HepG2 (cell line): Measurements from ENCODE around the gene RNF213. TPM values are rescaled to one million over a fixed set of nuclear protein-coding genes. Genes with fewer than 3 reads are reported as not detected.

Source experiments
- ATAC-seq: fragments of 200-7000 bp; cut with Tn5 transposase; 3 replicates; pipeline ENCODE4 v1.9.1; 2020; ENCODE audit warnings: mild to moderate bottlenecking, moderate library complexity
- BruUV-seq: library from RNA; stranded (reverse); fragments of 400-500 nt; replicated peaks from 2 replicates; lab custom pipeline; 2021; lab: Mats Ljungman, UMichigan
- CTCF ChIA-PET: fragments of 300-600 bp; formaldehyde crosslinking; extraction: SDS; loops from one replicate; lab custom pipeline; 2021; ENCODE audit warnings: low total read pairs, inconsistent platforms, low intra/inter-chr PET ratio; lab: Yijun Ruan, JAX
- POLR2A ChIA-PET: fragments of 350-600 bp; sonication (Branson Sonifier 250); formaldehyde crosslinking; loops from one replicate; lab custom pipeline; 2020; ENCODE audit warnings: antibody characterized with exemption, inconsistent platforms; lab: Yijun Ruan, JAX
- DNase-seq: peaks from one replicate; pipeline ENCODE4 v3.0.0-alpha.2; 2015; ENCODE audit warnings: low spot score
- FAIRE-seq: peaks from 3 replicates; lab custom pipeline; 2011; peaks lifted over from hg19 to GRCh38; lab: Jason Lieb, UNC
- H2AFZ ChIP-seq: one replicate; pipeline ENCODE4 v1.6.1; 2011; ENCODE audit warnings: low read length, inconsistent platforms
- H3K27ac ChIP-seq: fragments of 300-600 bp; 3 replicates; pipeline ENCODE4 v1.8.0; 2011; ENCODE audit warnings: mixed run types, mild to moderate bottlenecking, mixed read lengths, low read length, inconsistent platforms; ENCODE audit not compliant: insufficient read depth; ENCODE audit errors: extremely low read length
- H3K27me3 ChIP-seq, 2 experiments: fragments of 200-600 bp in 1 of 2; 2 replicates in 1 of 2; 3 replicates in 1 of 2; pipeline versions ENCODE4 v1.6.0 to v1.8.0; 2011; ENCODE audit warnings: low read length in 2 of 2, mild to moderate bottlenecking in 2 of 2, moderate library complexity in 2 of 2, inconsistent platforms in 1 of 2; ENCODE audit not compliant: insufficient read depth in 2 of 2, control insufficient read depth in 1 of 2
- H3K36me3 ChIP-seq, 2 experiments: fragments of 200-600 bp in 1 of 2; replicated peaks in 1 of 2; 2 replicates in 1 of 2; 3 replicates in 1 of 2; pipeline versions ENCODE4 v1.5.1 to v1.8.0; 2011; ENCODE audit warnings: low read length in 2 of 2, inconsistent platforms in 1 of 2; ENCODE audit not compliant: insufficient read depth in 2 of 2, control insufficient read depth in 1 of 2
- H3K4me1 ChIP-seq: 2 replicates; pipeline ENCODE4 v1.5.1; 2012; ENCODE audit warnings: low read length, inconsistent platforms; ENCODE audit not compliant: insufficient read depth
- H3K4me2 ChIP-seq: 2 replicates; pipeline ENCODE4 v1.6.0; 2011; ENCODE audit warnings: low read depth, low read length, inconsistent platforms
- H3K4me3 ChIP-seq, 3 experiments: fragments of 200-600 bp in 1 of 3; sonication (generic), shearing (Covaris generic) in 1 of 3; replicated peaks in 1 of 3; 2 replicates each; pipeline ENCODE4 v1.5.1; 2011 to 2016; ENCODE audit warnings: low read length in 3 of 3, inconsistent platforms in 2 of 3, low read depth in 2 of 3, mild to moderate bottlenecking in 2 of 3, control low read depth in 1 of 3, mixed read lengths in 1 of 3; ENCODE audit not compliant: insufficient read depth in 1 of 3
- H3K79me2 ChIP-seq: one replicate; pipeline ENCODE4 v1.6.1; 2011; ENCODE audit warnings: low read length, inconsistent platforms; ENCODE audit not compliant: insufficient read depth
- H3K9ac ChIP-seq: 2 replicates; pipeline ENCODE4 v1.6.0; 2011; ENCODE audit warnings: mild to moderate bottlenecking, low read depth, low read length, inconsistent platforms; ENCODE audit not compliant: insufficient read depth
- H3K9me3 ChIP-seq: 2 replicates; pipeline ENCODE4 v1.5.1; 2012; ENCODE audit warnings: mild to moderate bottlenecking, low read length
- H4K20me1 ChIP-seq: 2 replicates; pipeline ENCODE4 v1.6.0; 2011; ENCODE audit warnings: inconsistent platforms, mild to moderate bottlenecking, low read length, moderate library complexity; ENCODE audit not compliant: insufficient read depth
- MIER3 ChIP-seq: IDR thresholded peaks from 2 replicates; pipeline ENCODE4 v1.6.1; 2016; ENCODE audit warnings: missing compliant biosample characterization, borderline replicate concordance
- PHF8 ChIP-seq: sonication (generic); formaldehyde crosslinking; IDR thresholded peaks from 2 replicates; pipeline ENCODE4 v1.5.0; 2020; ENCODE audit warnings: missing genetic modification reagents
- ZNF670 ChIP-seq: sonication (generic); formaldehyde crosslinking; IDR thresholded peaks from 2 replicates; pipeline ENCODE4 v1.8.0; 2022; ENCODE audit warnings: mild to moderate bottlenecking, missing genetic modification reagents, borderline replicate concordance
- WGBS: methylation state at CpG from one replicate; pipeline ENCODE4 v1.1.6; 2017; ENCODE audit warnings: low lambda C conversion rate; 5-methylcytosine and 5-hydroxymethylcytosine counted together
- in situ Hi-C: cut with HindIII; loops from 2 replicates; pipeline ENCODE4 v1.10.0; 2017; ENCODE audit warnings: low pct_unique_long_range_greater_than_20kb; ENCODE audit not compliant: extremely low pct_ligation_motif_present
- intact Hi-C: fragments of 100-400 bp; cut with micrococcal nuclease; formaldehyde crosslinking; loops from one replicate; pipeline ENCODE4 v1.10.0; 2022; ENCODE audit not compliant: unreplicated experiment
- polyA plus RNA-seq, 8 experiments: library from polyadenylated mRNA; depleted of rRNA in 3 of 8; stranded (reverse) in 7 of 8; unstranded in 1 of 8; fragments of >200 nt; fragmentation: Illumina TruSeq in 4 of 8; extraction: Trizol in 4 of 8; gene quantifications; 2 replicates each; pipeline versions ENCODE4 v1.2.1 to v1.2.3, GENCODE V29; 2011 to 2016; ENCODE audit warnings: low read depth in 4 of 8, missing spikeins in 1 of 8, mixed read lengths in 1 of 8; ENCODE audit not compliant: insufficient read depth in 1 of 8
- total RNA-seq, 5 experiments: library from RNA; depleted of rRNA; stranded (reverse); fragments of >200 nt; fragmentation: Illumina TruSeq; extraction: Trizol; gene quantifications; 2 replicates each; pipeline ENCODE4 v1.2.3, GENCODE V29; 2016; ENCODE audit warnings: low read depth in 1 of 5
- TF ChIP-seq, protein P1 (sequence below): sonication (generic); formaldehyde crosslinking; IDR thresholded peaks from 2 replicates; pipeline ENCODE4 v1.5.1; 2020; ENCODE audit warnings: mild to moderate bottlenecking, missing genetic modification reagents, moderate library complexity

RNF213 gene
- total and polyA plus RNA-seq, 2 of the 13 experiments (the other 11 are each of a cell fraction or from before 2014, with no cell fraction given) = 38.6 to 38.7 TPM

DNA sequence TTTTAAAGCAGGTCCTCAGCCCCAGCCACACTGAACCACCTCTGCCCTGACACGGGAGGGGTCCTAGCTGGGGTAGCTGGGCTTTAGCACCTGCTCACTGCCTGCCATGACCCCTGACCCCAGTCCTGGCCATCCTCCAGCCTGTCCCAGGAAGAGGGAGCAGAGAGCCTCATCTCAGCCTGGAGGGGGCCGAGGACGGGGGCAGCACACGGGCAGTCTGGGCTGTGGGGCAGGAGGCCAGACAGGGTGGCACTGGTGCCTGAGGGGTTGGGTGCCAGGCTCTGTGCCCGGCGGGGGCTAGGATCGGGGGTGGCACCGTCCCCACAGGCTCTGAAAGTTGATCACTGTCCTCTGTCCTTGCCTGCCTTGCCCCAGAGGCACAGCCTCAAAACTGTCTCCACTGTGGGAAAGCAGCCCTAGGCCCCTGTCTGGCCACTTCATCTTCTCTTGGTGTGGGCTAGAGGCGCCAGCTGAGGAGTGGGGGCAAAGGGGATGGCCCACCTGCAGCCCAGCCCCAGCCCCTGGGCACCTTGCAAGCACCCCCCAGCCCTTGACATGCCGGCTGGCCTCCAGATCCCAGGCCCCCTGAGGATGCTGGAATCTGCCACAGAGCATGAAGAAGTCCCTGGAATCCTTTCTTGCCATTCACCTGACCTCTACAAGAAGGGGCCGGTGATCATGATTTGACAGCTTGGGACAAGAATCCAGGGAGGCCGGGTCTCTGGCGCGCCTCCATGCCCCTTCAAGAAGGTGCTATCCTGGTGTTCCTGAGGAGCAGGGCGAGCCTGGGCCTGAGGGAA lies 170.0 kb downstream of the RNF213 start:
- Histone ChIP-seq H3K4me3 (no peak overlapping the region), H4K20me1 (no peaks in the 10 kb centered on the region; the same call in 1 of the 2 replicates), H3K36me3 (no peaks in the 10 kb centered on the region), H2AFZ (no peak overlapping the region), H3K79me2 (no peaks in the 10 kb centered on the region), H3K4me1 (no peaks in the 10 kb centered on the region), H3K9ac (no peak overlapping the region), H3K27me3 (no peaks in the 10 kb centered on the region), H3K9me3 (no peaks in the 10 kb centered on the region), H3K27ac (no peak overlapping the region), H3K4me2 (no peak overlapping the region)
- DNase-seq (no peak), ATAC-seq (no peak), FAIRE-seq (no peak)
- 69% methylated on average over 11 of the region's 15 CpGs for WGBS
- ChIA-PET CTCF (interaction anchor here (5.9 kb wide), 1 partner anchor 145 kb away, joined by 114 read pairs; no protein-coding TSS in a partner anchor), POLR2A (no interaction called here)
- in situ Hi-C loops = no loop called here
- BruUV-seq = no TSS peak
- TF ChIP-seq MIER3 (CRISPR knock-in tag) (no peak), ZNF670 (CRISPR knock-in tag) (no peak), PHF8 (CRISPR knock-in tag) (no peak)
- TF ChIP-seq, protein P1, sequence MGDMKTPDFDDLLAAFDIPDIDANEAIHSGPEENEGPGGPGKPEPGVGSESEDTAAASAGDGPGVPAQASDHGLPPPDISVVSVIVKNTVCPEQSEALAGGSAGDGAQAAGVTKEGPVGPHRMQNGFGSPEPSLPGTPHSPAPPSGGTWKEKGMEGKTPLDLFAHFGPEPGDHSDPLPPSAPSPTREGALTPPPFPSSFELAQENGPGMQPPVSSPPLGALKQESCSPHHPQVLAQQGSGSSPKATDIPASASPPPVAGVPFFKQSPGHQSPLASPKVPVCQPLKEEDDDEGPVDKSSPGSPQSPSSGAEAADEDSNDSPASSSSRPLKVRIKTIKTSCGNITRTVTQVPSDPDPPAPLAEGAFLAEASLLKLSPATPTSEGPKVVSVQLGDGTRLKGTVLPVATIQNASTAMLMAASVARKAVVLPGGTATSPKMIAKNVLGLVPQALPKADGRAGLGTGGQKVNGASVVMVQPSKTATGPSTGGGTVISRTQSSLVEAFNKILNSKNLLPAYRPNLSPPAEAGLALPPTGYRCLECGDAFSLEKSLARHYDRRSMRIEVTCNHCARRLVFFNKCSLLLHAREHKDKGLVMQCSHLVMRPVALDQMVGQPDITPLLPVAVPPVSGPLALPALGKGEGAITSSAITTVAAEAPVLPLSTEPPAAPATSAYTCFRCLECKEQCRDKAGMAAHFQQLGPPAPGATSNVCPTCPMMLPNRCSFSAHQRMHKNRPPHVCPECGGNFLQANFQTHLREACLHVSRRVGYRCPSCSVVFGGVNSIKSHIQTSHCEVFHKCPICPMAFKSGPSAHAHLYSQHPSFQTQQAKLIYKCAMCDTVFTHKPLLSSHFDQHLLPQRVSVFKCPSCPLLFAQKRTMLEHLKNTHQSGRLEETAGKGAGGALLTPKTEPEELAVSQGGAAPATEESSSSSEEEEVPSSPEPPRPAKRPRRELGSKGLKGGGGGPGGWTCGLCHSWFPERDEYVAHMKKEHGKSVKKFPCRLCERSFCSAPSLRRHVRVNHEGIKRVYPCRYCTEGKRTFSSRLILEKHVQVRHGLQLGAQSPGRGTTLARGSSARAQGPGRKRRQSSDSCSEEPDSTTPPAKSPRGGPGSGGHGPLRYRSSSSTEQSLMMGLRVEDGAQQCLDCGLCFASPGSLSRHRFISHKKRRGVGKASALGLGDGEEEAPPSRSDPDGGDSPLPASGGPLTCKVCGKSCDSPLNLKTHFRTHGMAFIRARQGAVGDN = 0 out of 2 replicates have a peak, but pooled peaks have one; percentile 2
- intact Hi-C loops = no loop called here
